Measurements from ENCODE around the gene NANS.

- TF ChIP-seq GATA2 (IDR thresholded peaks at IDR 0.05; ENCODE audit: low read depth, low read length) (no peak), GATA3 (IDR thresholded peaks at IDR 0.05; ENCODE audit: low read depth, low read length) (no peak)
Observed at GRCh38 chr9:98024702-98025101, 31.8 kb upstream of the NANS start.

Data from SH-SY5Y (cell line).